ENCODE results near the gene CHRNB4. TPM values are rescaled to one million over a fixed set of nuclear protein-coding genes. Genes with fewer than 3 reads are reported as not detected.

CHRNB4 gene
- total and polyA plus RNA-seq, 2 donors (not counting 1 experiment from before 2014, with no cell fraction given), result not detected

DNA sequence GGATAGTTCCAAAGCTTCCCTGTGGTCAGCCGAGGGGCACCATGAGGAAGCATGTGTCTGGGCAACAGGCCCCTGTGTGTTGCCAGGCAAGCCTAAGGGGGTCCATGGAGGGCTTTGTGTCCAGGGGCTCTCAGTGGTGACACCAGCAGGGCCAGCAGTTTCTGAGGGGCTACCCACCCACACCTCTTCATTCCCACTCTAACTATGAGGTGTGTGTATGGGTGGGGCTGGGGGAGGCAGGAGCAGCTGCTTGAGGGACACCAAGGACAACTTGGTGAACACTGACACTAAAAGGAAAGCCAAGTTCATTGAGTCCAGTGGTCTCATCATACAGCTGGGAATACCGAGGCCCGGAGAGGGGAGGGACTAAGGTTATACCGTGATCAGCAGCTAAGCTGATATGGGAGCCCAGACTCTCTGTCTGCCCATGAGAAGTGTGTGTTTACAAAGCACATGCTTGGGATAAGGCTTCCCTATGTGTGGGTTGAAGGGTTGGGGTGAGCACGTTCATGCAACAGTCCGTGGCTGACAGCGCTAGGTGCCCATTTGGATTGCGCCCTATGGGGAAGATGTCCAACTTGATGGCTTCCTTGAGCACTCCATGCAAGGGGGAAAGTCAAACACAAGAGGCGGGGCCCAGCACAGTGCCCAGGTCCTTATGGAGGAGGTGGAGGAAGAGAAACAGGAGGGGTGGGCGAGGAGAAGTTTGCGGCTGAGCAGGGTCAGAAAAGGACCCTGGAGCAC is 34.8 kb upstream of the CHRNB4 start:
- H3K36me3 ChIP-seq (replicated peaks in 1 of 2; ENCODE audit: control extremely low read depth in 1 of 2, control insufficient read depth in 1 of 2, extremely low read depth in 1 of 2, insufficient read depth in 2 of 2, low read length in 1 of 2), result no peaks in the 10 kb centered on the region
- no peaks in the 10 kb centered on the region for H3K79me2 ChIP-seq (ENCODE audit: control insufficient read depth, insufficient read depth, low read length)
- H2AFZ ChIP-seq (ENCODE audit: insufficient read depth, low read depth, low read length, poor library complexity, severe bottlenecking), result no peak overlapping the region
- 99% methylated on average over 9 of the region's 11 CpGs for WGBS (ENCODE audit: insufficient coverage)
- no peak overlapping the region for H3K4me3 Mint-ChIP-seq
- ChIA-PET CTCF (no interaction called here), POLR2A (no interaction called here)
- DNase-seq (no peak), ATAC-seq (ENCODE audit: low read depth) (no peak)
- no peaks in the 10 kb centered on the region for H3K27me3 Mint-ChIP-seq
- H3K4me1 Mint-ChIP-seq, result no peaks in the 10 kb centered on the region
- H3K27ac ChIP-seq (ENCODE audit: low read length in 2 of 2), result no peak overlapping the region
- no peak overlapping the region for H3K27ac Mint-ChIP-seq
- H3K27me3 ChIP-seq (replicated peaks in 1 of 4; ENCODE audit: control extremely low read depth in 1 of 4, control insufficient read depth in 3 of 4, insufficient read depth in 4 of 4, low read length in 3 of 4), result no peaks in the 10 kb centered on the region
- H3K9ac ChIP-seq (ENCODE audit: low read length), result no peak overlapping the region
- intact Hi-C loops (cut with micrococcal nuclease), result no loop called here
- H3K4me2 ChIP-seq (replicated peaks; ENCODE audit: low read depth, low read length, poor library complexity, severe bottlenecking), result no peak overlapping the region
- no peaks in the 10 kb centered on the region for H3K9me3 Mint-ChIP-seq (ENCODE audit: insufficient read depth)
- H3K4me3 ChIP-seq (ENCODE audit: control extremely low read depth in 1 of 5, extremely low read depth in 1 of 5, insufficient read depth in 1 of 5, low read depth in 2 of 5, low read length in 4 of 5), result no peak overlapping the region
- TF ChIP-seq EZH2 (IDR thresholded peaks at IDR 0.05; ENCODE audit: borderline replicate concordance, insufficient read depth, low read depth, low read length, poor library complexity, severe bottlenecking), result no peak
- TF ChIP-seq, protein P1, sequence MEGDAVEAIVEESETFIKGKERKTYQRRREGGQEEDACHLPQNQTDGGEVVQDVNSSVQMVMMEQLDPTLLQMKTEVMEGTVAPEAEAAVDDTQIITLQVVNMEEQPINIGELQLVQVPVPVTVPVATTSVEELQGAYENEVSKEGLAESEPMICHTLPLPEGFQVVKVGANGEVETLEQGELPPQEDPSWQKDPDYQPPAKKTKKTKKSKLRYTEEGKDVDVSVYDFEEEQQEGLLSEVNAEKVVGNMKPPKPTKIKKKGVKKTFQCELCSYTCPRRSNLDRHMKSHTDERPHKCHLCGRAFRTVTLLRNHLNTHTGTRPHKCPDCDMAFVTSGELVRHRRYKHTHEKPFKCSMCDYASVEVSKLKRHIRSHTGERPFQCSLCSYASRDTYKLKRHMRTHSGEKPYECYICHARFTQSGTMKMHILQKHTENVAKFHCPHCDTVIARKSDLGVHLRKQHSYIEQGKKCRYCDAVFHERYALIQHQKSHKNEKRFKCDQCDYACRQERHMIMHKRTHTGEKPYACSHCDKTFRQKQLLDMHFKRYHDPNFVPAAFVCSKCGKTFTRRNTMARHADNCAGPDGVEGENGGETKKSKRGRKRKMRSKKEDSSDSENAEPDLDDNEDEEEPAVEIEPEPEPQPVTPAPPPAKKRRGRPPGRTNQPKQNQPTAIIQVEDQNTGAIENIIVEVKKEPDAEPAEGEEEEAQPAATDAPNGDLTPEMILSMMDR (IDR thresholded peaks at IDR 0.05), result no peak
- H3K4me1 ChIP-seq (ENCODE audit: control insufficient read depth in 2 of 2, insufficient read depth in 2 of 2, low read length in 2 of 2), result no peaks in the 10 kb centered on the region
- H4K20me1 ChIP-seq (ENCODE audit: control insufficient read depth, insufficient read depth, low read length, poor library complexity, severe bottlenecking), result no peaks in the 10 kb centered on the region
- peaks cover 0 to 6% (median 0%) of the 10 kb centered on the region in 3 donors for H3K9me3 ChIP-seq (ENCODE audit: control extremely low read depth in 1 of 3, control insufficient read depth in 2 of 3, insufficient read depth in 1 of 3, low read length in 2 of 3)

GRCh38 chr15:78675206-78675605 is 34.2 kb upstream of the CHRNB4 start:
- Mint-ChIP-seq H3K9me3 (ENCODE audit: insufficient read depth) (no peaks in the 10 kb centered on the region), H3K27ac (no peak overlapping the region), H3K27me3 (no peaks in the 10 kb centered on the region), H3K4me3 (no peak overlapping the region), H3K4me1 (no peaks in the 10 kb centered on the region)
- H3K27me3 ChIP-seq (replicated peaks in 1 of 4; ENCODE audit: control extremely low read depth in 1 of 4, control insufficient read depth in 3 of 4, insufficient read depth in 4 of 4, low read length in 3 of 4), result no peaks in the 10 kb centered on the region
- H3K9me3 ChIP-seq (ENCODE audit: control extremely low read depth in 1 of 3, control insufficient read depth in 2 of 3, insufficient read depth in 1 of 3, low read length in 2 of 3), result peaks cover 0 to 6% (median 0%) of the 10 kb centered on the region in 3 donors
- H3K27ac ChIP-seq (ENCODE audit: low read length in 2 of 2), result no peak overlapping the region
- H2AFZ ChIP-seq (ENCODE audit: insufficient read depth, low read depth, low read length, poor library complexity, severe bottlenecking), result no peak overlapping the region
- no peaks in the 10 kb centered on the region for H3K4me1 ChIP-seq (ENCODE audit: control insufficient read depth in 2 of 2, insufficient read depth in 2 of 2, low read length in 2 of 2)
- ChIA-PET POLR2A (no interaction called here), CTCF (no interaction called here)
- H4K20me1 ChIP-seq (ENCODE audit: control insufficient read depth, insufficient read depth, low read length, poor library complexity, severe bottlenecking), result no peaks in the 10 kb centered on the region
- intact Hi-C loops (cut with micrococcal nuclease), result no loop called here
- no peaks in the 10 kb centered on the region for H3K36me3 ChIP-seq (replicated peaks in 1 of 2; ENCODE audit: control extremely low read depth in 1 of 2, control insufficient read depth in 1 of 2, extremely low read depth in 1 of 2, insufficient read depth in 2 of 2, low read length in 1 of 2)
- ATAC-seq (ENCODE audit: low read depth) (no peak), DNase-seq (no peak)
- H3K4me3 ChIP-seq (ENCODE audit: control extremely low read depth in 1 of 5, extremely low read depth in 1 of 5, insufficient read depth in 1 of 5, low read depth in 2 of 5, low read length in 4 of 5), result no peak overlapping the region
- WGBS (ENCODE audit: insufficient coverage), result 100% methylated on average over 2 of the region's 4 CpGs
- TF ChIP-seq, protein P1 (IDR thresholded peaks at IDR 0.05), result no peak
- TF ChIP-seq EZH2 (IDR thresholded peaks at IDR 0.05; ENCODE audit: borderline replicate concordance, insufficient read depth, low read depth, low read length, poor library complexity, severe bottlenecking), result no peak
- no peak overlapping the region for H3K4me2 ChIP-seq (replicated peaks; ENCODE audit: low read depth, low read length, poor library complexity, severe bottlenecking)
- no peaks in the 10 kb centered on the region for H3K79me2 ChIP-seq (ENCODE audit: control insufficient read depth, insufficient read depth, low read length)
- H3K9ac ChIP-seq (ENCODE audit: low read length), result no peak overlapping the region
